RWPE2 (cell line): ENCODE measurements around the gene RNF11.

ENCODE experiments used
- ATAC-seq: fragments of 200-7000 bp; cut with Tn5 transposase; 3 replicates; pipeline ENCODE4 v1.9.1; 2021; ENCODE audit warnings: low read depth
- DNase-seq: peaks from one replicate; pipeline ENCODE4 v3.0.0-alpha.2; 2020; ENCODE audit warnings: low spot score
- H3K27ac ChIP-seq: fragments of 450-650 bp; 2 replicates; pipeline ENCODE4 v1.5.1; 2017; ENCODE audit warnings: mild to moderate bottlenecking; ENCODE audit not compliant: poor library complexity, severe bottlenecking
- H3K27me3 ChIP-seq: fragments of 250-450 bp; sonication (Bioruptor Pico); 2 replicates; pipeline ENCODE4 v1.5.1; 2021; ENCODE audit warnings: mild to moderate bottlenecking, moderate library complexity; ENCODE audit not compliant: insufficient read depth, poor library complexity, severe bottlenecking
- H3K36me3 ChIP-seq: fragments of 250-450 bp; sonication (Bioruptor Pico); 2 replicates; pipeline ENCODE4 v1.5.1; 2020; ENCODE audit warnings: low read depth, mild to moderate bottlenecking, moderate library complexity
- H3K4me1 ChIP-seq: fragments of 250-450 bp; sonication (Bioruptor Pico); 2 replicates; pipeline ENCODE4 v1.5.1; 2021; ENCODE audit warnings: mild to moderate bottlenecking, moderate library complexity; ENCODE audit not compliant: insufficient read depth, poor library complexity, severe bottlenecking
- H3K4me3 ChIP-seq: fragments of 250-450 bp; sonication (Bioruptor Pico); 2 replicates; pipeline ENCODE4 v1.5.1; 2021; ENCODE audit warnings: mild to moderate bottlenecking, moderate library complexity; ENCODE audit not compliant: severe bottlenecking
- H3K9me3 ChIP-seq: fragments of 250-450 bp; sonication (Bioruptor Pico); 2 replicates; pipeline ENCODE4 v1.5.1; 2021; ENCODE audit warnings: mild to moderate bottlenecking, moderate library complexity; ENCODE audit not compliant: severe bottlenecking
- CTCF ChIP-seq: fragments of 450-650 bp; IDR thresholded peaks from one replicate; pipeline ENCODE4 v1.5.1; 2017; ENCODE audit warnings: mild to moderate bottlenecking, moderate library complexity; ENCODE audit not compliant: poor library complexity, severe bottlenecking

The RNF11 gene

GRCh38 chr1:51285055-51285454 is 49.0 kb downstream of the RNF11 start:
- DNase-seq (no peak), ATAC-seq (no peak)

GRCh38 chr1:51287966-51288365 is 51.9 kb downstream of the RNF11 start:
- Histone ChIP-seq H3K27me3 (no peaks in the 10 kb centered on the region), H3K36me3 (no peaks in the 10 kb centered on the region), H3K4me1 (no peaks in the 10 kb centered on the region), H3K4me3 (no peak overlapping the region), H3K9me3 (no peaks in the 10 kb centered on the region), H3K27ac (no peak overlapping the region)
- no peak for DNase-seq
- no peak for ATAC-seq
- no peak for TF ChIP-seq CTCF

More at GRCh38 chr1:51285055-51285454, 49.0 kb downstream of the RNF11 start:
- Histone ChIP-seq H3K27me3 (no peaks in the 10 kb centered on the region), H3K4me1 (no peaks in the 10 kb centered on the region), H3K9me3 (no peaks in the 10 kb centered on the region), H3K36me3 (no peaks in the 10 kb centered on the region), H3K27ac (no peak overlapping the region), H3K4me3 (no peak overlapping the region)
- TF ChIP-seq CTCF, result no peak

- no peak overlapping the region for H3K4me3 ChIP-seq
- no peaks in the 10 kb centered on the region for H3K9me3 ChIP-seq
- H3K36me3 ChIP-seq, result no peaks in the 10 kb centered on the region
- no peak overlapping the region for H3K27ac ChIP-seq
- no peak for ATAC-seq
- DNase-seq, result no peak
- TF ChIP-seq CTCF, result no peak
- H3K27me3 ChIP-seq, result no peaks in the 10 kb centered on the region
- no peaks in the 10 kb centered on the region for H3K4me1 ChIP-seq
Measured at GRCh38 chr1:51288578-51288977, 52.5 kb downstream of the RNF11 start.

- no peak for ATAC-seq
- no peaks in the 10 kb centered on the region for H3K4me1 ChIP-seq
- DNase-seq, result no peak
- no peak for TF ChIP-seq CTCF
- no peaks in the 10 kb centered on the region for H3K27me3 ChIP-seq
- no peaks in the 10 kb centered on the region for H3K36me3 ChIP-seq
- H3K4me3 ChIP-seq, result no peak overlapping the region
- H3K9me3 ChIP-seq, result no peaks in the 10 kb centered on the region
- H3K27ac ChIP-seq, result no peak overlapping the region
Measured at GRCh38 chr1:51289676-51290488, 53.8 kb downstream of the RNF11 start.

- ATAC-seq, result no peak
- TF ChIP-seq CTCF, result no peak
- Histone ChIP-seq H3K4me1 (no peaks in the 10 kb centered on the region), H3K9me3 (no peaks in the 10 kb centered on the region), H3K27me3 (no peaks in the 10 kb centered on the region), H3K4me3 (no peak overlapping the region), H3K27ac (no peak overlapping the region), H3K36me3 (no peaks in the 10 kb centered on the region)
- no peak for DNase-seq
Measured at GRCh38 chr1:51290489-51290847, 54.4 kb downstream of the RNF11 start.
